Ovary (tissue), 3 donors: ENCODE data around the gene AANAT.

Experiments
- CTCF ChIP-seq, 3 donors: fragments of 450-650 bp in 2 of 3; fragments of 200-600 bp in 1 of 3; IDR thresholded peaks; one replicate each; pipeline versions ENCODE4 v1.5.1 to v1.8.0; 2016 to 2022; ENCODE audit warnings: antibody characterized with exemption in 3 of 3, mild to moderate bottlenecking in 1 of 3
- EP300 ChIP-seq: sonication (generic); formaldehyde crosslinking; IDR thresholded peaks from one replicate; pipeline ENCODE4 v1.6.1; 2017; ENCODE audit warnings: antibody characterized with exemption
- donor health status: DM: no; HTN: no; CAD: no.

- no peak for TF ChIP-seq EP300
- no peak for TF ChIP-seq CTCF (IDR thresholded peaks at IDR 0.05)
Measured at GRCh38 chr17:76431509-76431908, 35.9 kb upstream of the AANAT start.
